Hepatocyte (in vitro differentiated cells): ENCODE measurements around the gene HSD17B2.

ENCODE experiments used
- CTCF ChIP-seq: fragments of 200-600 bp; sonication (generic); IDR thresholded peaks from 2 replicates; pipeline ENCODE4 v1.5.1; 2016; ENCODE audit warnings: antibody characterized with exemption, mild to moderate bottlenecking; ENCODE audit not compliant: poor library complexity
- EZH2phosphoT487 ChIP-seq: fragments of 200-600 bp; sonication (generic); IDR thresholded peaks from one replicate; pipeline ENCODE4 v1.6.1; 2018; ENCODE audit warnings: antibody characterized with exemption, mild to moderate bottlenecking, low read depth, moderate library complexity; ENCODE audit not compliant: unreplicated experiment, severe bottlenecking

DNA sequence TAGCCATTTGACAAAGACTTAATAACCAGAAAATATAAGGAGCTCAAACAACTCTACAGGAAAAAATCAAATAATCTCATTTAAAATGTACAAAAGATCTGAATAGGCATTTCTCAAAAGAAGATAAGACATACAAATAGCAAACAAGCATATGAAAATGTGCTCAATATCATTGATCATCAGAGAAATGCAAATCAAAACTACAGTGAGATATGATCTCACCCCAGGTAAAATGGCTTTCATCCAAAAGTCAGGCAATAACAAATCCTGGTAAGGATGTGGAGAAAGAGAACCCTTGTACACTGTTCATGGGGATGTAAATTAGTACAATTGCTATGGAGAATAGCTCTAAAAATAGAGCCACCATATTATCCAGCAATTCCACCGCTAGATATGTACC is 43.1 kb downstream of the HSD17B2 start:
- TF ChIP-seq EZH2phosphoT487 (no peak), CTCF (no peak)
